HG03159 (cell line): ENCODE data around the gene ITM2A.

Experiments
- ATAC-seq: cut with Tn5 transposase; IDR thresholded peaks from one replicate; pipeline ENCODE4 v1.9.1; 2021; ENCODE audit warnings: mild to moderate bottlenecking, moderate library complexity; ENCODE audit not compliant: unreplicated experiment

The ITM2A gene

DNA sequence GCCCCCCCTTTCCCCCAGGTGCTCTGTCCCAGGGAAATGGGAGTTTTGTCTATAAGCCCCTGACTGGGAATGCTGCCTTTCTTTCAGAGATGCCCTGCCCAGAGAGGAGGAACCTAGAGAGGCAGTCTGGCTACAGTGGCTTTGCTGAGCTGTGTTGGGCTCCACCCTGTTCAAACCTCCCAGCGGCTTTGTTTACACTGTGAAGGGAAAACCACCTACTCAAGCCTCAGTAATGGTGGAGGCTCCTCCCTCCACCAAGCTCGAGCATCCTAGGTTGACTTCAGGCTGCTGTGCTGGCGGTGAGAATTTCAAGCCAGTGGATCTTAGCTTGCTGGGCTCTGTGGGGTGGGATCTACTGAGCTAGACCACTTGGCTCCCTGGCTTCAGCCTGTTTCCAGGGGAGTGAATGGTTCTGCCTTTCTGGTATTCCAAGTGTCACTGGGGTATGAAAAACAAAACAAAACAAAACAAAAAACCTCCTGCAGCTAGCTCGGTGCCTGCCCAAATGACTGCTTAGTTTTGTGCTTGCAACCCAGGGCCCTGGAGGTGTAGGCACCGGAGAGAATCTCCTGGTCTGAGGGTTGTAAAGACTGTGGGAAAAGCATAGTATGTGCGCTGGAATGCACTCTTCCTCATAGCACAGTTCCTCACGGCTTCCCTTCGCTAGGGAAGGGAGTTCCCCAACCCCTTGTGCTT lies 41.7 kb downstream of the ITM2A start:
- no peak for ATAC-seq
